Activated T-cell treated with anti-CD3 and anti-CD28 coated beads, Interleukin-2, amount 50 U/mL, for 4 hours (primary cell): ENCODE results near the gene C4A. TPM values are rescaled to one million over a fixed set of nuclear protein-coding genes. Genes with fewer than 3 reads are reported as not detected.
A peak's percentile ranks its signal among the peaks of the same experiment; 100 is the strongest.
"Not testable (repeated sequence)": the region's sequence is repeated elsewhere in the genome, so short reads cannot be mapped to it uniquely, and the experiment has no call there.

ENCODE experiments used
- ATAC-seq, 2 donors: fragments of 200-7000 bp; cut with Tn5 transposase; one replicate each; pipeline ENCODE4 v1.10.0; 2021
- DNase-seq: peaks from one replicate; pipeline ENCODE4 v3.0.0-alpha.2; 2020
- H3K27me3 Mint-ChIP-seq: one replicate; pipeline ENCODE4 v1.8.0; 2021; ENCODE audit warnings: low read depth, mixed read lengths
- H3K36me3 Mint-ChIP-seq: one replicate; pipeline ENCODE4 v1.8.0; 2022; ENCODE audit warnings: mixed read lengths; ENCODE audit not compliant: insufficient read depth
- H3K4me1 Mint-ChIP-seq: one replicate; pipeline ENCODE4 v1.8.0; 2021; ENCODE audit warnings: low read depth, mixed read lengths
- H3K4me3 Mint-ChIP-seq: one replicate; pipeline ENCODE4 v1.8.0; 2021; ENCODE audit warnings: mild to moderate bottlenecking, moderate library complexity, mixed read lengths
- H3K9me3 Mint-ChIP-seq: one replicate; pipeline ENCODE4 v1.8.0; 2021; ENCODE audit warnings: mixed read lengths
- total RNA-seq, 3 donors: library from RNA; stranded (reverse); gene quantifications; one replicate each; pipeline ENCODE4 v1.2.1, GENCODE V29; 2021

C4A gene
- total RNA-seq, 3 donors from 2014 or later = 4.3 to 5.9 (median 5.3) TPM

DNA sequence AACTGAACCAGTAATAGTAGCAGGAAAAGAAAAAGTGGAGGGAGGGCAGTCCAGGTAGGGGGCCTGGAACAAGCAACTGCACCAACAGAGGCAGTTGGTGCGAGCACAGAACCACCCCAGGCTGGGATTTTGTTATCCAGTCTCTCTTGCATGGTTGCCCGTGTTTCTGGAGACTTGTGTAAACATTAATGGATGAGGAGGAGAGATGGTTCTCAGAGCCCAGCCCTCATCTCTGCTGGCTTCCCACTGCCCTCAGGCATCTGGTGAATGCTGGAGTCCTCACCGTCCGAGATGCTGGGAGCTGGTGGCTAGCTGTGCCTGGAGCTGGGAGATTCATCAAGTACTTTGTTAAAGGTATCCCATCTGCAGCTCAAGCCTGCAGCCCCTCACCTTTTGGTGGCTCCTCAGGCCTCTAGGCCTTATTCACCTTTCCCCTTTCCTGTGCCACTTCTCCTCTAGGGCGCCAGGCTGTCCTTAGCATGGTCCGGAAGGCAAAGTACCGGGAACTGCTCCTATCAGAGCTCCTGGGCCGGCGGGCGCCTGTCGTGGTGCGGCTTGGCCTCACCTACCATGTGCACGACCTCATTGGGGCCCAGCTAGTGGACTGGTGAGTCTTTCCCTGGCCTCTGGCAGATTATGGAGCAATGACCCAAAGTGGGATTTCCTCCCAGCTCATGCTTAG lies 1.5 kb upstream of the C4A start:
- not testable (repeated sequence) for H3K4me1 Mint-ChIP-seq, H3K27me3 Mint-ChIP-seq, ATAC-seq, H3K4me3 Mint-ChIP-seq, H3K9me3 Mint-ChIP-seq, H3K36me3 Mint-ChIP-seq, DNase-seq

DNA sequence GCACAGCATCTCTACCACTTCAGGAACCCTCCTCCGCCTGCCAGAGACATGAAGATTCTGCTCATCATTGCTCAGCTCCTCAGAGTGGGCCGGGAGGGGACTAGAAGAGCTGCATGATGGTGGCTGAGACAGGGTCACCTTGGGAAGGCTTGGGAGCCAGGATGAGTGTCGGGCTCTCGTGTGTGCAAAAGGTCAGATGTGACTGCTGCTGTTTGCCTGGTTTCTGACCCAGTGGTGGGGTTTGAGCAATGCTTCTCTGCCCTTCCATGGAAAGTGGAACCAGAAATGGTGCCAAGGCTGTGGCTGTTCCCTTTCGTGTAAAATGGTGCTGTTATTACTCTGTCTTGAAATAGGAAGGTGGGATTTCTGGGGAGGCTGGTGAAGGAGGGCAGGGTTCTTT lies 859 bp upstream of the C4A start:
- H3K4me3 Mint-ChIP-seq, ATAC-seq, H3K9me3 Mint-ChIP-seq, DNase-seq, H3K36me3 Mint-ChIP-seq, H3K27me3 Mint-ChIP-seq, H3K4me1 Mint-ChIP-seq: not testable (repeated sequence)

DNA sequence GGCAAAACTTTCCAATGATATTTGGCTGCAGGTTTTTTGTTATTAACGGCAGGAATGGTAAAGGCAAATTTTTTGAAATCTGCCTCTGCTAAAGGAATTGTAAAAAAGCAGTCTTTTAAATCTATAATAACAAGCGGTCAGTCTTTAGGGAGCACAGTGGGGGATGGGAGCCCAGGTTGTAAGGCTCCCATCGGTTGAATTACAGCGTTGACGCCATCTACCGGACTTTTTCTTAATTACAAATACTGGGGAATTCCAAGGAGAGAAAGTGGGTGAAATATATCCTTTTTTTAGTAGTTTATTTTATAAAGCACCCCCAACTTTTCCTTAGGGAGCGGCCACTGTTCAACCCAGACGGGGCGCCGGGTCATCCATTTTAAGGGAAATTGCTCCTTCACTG lies 7.5 kb downstream of the C4A start:
- not testable (repeated sequence) for H3K27me3 Mint-ChIP-seq, H3K9me3 Mint-ChIP-seq, DNase-seq, ATAC-seq, H3K4me1 Mint-ChIP-seq, H3K4me3 Mint-ChIP-seq, H3K36me3 Mint-ChIP-seq

DNA sequence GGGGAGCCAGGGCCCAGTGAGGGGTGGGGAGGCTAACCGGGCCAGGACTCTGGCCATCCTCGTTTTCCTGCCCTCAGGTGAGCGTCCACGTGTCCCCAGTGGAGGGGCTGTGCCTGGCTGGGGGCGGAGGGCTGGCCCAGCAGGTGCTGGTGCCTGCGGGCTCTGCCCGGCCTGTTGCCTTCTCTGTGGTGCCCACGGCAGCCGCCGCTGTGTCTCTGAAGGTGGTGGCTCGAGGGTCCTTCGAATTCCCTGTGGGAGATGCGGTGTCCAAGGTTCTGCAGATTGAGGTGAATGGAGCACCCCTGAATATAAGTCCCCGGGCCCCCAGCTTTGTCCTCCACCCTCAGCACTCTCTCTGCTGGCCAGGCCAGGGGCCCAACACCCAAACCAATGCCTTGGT lies 12.6 kb downstream of the C4A start:
- not testable (repeated sequence) for DNase-seq, H3K4me1 Mint-ChIP-seq

DNA sequence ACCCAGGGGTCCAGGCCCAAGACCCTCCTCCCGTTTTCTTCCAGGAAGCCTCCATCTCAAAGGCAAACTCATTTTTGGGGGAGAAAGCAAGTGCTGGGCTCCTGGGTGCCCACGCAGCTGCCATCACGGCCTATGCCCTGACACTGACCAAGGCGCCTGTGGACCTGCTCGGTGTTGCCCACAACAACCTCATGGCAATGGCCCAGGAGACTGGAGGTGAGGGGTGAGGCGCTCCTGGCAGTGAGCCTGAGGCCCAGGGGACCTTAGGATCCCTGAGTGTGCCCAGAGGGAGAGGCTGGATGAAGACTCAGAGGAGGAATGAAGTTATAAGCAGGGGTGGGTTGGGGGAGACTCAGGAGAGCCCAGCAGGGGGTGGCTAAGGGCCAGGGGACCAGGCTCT lies 14.5 kb downstream of the C4A start:
- H3K9me3 Mint-ChIP-seq, H3K36me3 Mint-ChIP-seq, H3K4me3 Mint-ChIP-seq, H3K4me1 Mint-ChIP-seq, H3K27me3 Mint-ChIP-seq, ATAC-seq, DNase-seq: not testable (repeated sequence)

More for the DNA sequence above, 12.6 kb downstream of the C4A start:
- not testable (repeated sequence) for H3K36me3 Mint-ChIP-seq, H3K9me3 Mint-ChIP-seq, H3K4me3 Mint-ChIP-seq, ATAC-seq, H3K27me3 Mint-ChIP-seq

DNA sequence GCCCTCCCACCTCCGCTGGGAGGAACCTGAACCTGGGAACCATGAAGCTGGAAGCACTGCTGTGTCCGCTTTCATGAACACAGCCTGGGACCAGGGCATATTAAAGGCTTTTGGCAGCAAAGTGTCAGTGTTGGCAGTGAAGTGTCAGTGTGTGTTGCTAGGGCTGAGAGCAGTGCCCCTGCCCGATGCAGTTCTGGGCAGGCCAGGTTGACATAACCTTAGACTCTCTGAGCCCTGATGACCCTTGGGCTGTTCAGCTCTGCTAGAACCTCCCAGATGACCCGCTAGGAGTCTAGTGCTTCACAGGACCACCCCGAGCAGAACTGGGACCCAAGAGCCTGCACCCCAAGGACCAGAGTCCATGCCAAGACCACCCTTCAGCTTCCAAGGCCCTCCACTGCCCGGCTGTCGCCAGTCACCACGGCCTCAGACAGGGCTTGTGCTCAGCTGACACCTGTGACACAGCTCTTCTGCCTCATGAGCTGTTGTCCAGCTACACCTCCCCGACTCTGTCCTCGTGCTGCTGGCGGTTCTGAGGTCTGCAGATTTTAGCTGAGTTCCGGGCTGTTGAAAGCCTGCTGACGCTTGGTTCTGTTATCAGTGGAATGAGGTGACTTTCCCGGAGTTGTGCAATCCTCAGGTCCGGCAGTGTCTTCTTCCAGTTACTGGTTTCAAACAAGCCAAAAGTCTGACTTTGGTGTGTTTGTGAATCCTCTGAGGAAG lies 20.9 kb downstream of the C4A start:
- H3K9me3 Mint-ChIP-seq, H3K27me3 Mint-ChIP-seq: not testable (repeated sequence)

DNA sequence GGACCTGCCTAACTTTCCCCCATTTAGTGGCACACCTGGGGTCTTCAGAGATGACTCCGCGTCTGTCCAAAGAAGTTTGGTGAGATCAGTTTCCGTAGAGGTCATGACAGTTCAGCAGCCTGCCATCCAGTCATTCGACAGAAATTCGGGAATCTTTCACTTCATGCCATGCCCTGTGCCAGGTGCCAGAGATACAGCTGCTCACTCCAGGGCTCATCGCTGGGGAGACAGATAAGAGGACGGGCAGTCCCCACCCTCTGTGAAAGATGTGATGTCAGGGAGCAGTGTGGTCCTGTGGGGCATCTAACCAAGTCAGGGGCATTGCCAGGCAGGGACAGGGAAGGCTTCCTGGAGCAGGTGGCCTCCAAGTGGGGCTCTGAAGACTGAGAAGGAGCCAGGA lies 21.4 kb downstream of the C4A start:
- H3K4me3 Mint-ChIP-seq, H3K36me3 Mint-ChIP-seq, ATAC-seq, H3K27me3 Mint-ChIP-seq, H3K9me3 Mint-ChIP-seq, DNase-seq, H3K4me1 Mint-ChIP-seq: not testable (repeated sequence)

More for the DNA sequence above, 20.9 kb downstream of the C4A start:
- ATAC-seq, H3K4me3 Mint-ChIP-seq, H3K36me3 Mint-ChIP-seq, H3K4me1 Mint-ChIP-seq, DNase-seq: not testable (repeated sequence)

DNA sequence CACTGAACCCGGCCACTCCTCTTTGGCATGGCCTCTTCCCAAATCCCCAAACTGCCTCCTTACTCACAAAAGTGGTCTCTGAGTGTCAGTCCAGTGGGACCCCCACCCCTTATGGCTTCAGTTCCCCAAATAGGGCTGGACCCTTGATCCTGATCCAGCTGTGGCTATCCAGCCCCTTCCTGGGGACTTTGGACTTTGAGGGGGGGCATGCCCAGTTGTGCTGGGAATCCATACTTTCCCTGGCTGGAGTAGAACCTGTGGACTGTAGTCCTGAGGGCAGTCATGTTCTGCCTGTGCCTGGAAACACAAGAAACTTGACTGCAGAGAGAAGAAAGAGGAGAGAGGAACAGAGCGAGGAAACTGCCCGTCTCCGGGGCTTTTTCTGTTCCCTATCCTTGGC lies 22.5 kb downstream of the C4A start:
- not testable (repeated sequence) for DNase-seq

DNA sequence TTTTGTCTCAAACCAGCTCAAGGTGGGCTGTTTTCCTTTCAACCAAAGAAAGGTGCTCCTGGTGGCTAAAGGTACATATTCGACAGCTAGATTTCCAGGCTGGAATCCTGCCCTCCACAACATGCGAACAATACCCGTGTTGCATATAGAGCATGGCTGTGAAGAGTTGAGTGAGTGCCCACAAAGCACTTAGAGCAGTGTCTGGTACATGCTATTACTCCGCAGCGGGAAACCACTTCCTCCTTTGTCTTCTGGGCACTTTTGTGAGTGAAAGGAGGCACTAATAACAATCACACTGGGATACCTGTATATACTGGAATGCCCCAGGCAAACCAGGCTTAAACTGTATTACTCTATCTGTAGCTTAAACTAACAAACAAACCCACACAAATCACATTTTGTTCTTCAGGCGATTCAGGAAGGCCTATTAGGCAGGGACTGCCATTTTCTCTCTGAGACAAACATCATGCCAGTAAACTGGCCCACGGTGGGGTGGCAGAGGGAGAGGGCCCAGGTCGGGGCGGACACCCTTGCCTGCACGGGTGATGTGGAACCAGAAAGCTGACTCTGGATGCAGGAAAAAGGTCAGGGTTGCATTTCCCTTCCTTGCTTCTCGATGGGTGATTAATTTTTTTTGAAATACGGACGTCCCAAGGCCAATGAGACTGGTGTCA lies 23.1 kb downstream of the C4A start:
- DNase-seq, H3K36me3 Mint-ChIP-seq, H3K4me3 Mint-ChIP-seq, H3K4me1 Mint-ChIP-seq, H3K27me3 Mint-ChIP-seq, H3K9me3 Mint-ChIP-seq: not testable (repeated sequence)
- peak; percentile 63 to 72 for ATAC-seq

More for the DNA sequence above, 22.5 kb downstream of the C4A start:
- ATAC-seq, H3K27me3 Mint-ChIP-seq, H3K4me1 Mint-ChIP-seq, H3K9me3 Mint-ChIP-seq, H3K4me3 Mint-ChIP-seq, H3K36me3 Mint-ChIP-seq: not testable (repeated sequence)

DNA sequence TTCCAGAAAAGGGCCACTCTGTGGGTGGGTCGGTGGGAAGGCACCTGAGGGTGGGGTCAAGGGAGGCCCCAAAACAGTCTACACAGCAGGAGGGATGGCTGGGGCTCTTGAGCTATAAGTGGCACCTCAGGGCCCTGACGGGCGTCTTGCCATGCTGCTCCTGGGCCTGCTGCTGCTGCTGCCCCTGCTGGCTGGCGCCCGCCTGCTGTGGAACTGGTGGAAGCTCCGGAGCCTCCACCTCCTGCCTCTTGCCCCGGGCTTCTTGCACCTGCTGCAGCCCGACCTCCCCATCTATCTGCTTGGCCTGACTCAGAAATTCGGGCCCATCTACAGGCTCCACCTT lies 23.7 kb downstream of the C4A start:
- not testable (repeated sequence) for H3K27me3 Mint-ChIP-seq, ATAC-seq, H3K36me3 Mint-ChIP-seq, H3K4me3 Mint-ChIP-seq, H3K9me3 Mint-ChIP-seq, H3K4me1 Mint-ChIP-seq, DNase-seq

DNA sequence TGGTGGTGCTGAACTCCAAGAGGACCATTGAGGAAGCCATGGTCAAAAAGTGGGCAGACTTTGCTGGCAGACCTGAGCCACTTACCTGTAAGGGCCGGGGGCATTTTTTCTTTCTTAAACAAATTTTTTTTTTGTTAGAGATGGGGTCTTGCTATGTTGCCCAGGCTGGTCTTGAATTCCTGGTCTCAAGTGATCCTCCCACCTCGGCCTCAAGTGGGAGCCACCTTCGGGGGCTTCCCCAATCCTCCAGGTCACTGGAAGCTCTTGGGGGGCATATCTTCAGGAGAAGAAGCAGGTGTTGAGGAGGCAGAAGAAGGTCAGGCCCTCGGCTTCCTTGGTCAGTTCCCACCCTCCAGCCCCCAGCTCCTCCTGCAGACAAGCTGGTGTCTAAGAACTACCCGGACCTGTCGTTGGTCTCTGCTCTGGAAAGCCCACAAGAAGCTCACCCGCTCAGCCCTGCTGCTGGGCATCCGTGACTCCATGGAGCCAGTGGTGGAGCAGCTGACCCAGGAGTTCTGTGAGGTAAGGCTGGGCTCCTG lies 24.2 kb downstream of the C4A start:
- H3K9me3 Mint-ChIP-seq, H3K36me3 Mint-ChIP-seq, DNase-seq, H3K27me3 Mint-ChIP-seq, H3K4me1 Mint-ChIP-seq, H3K4me3 Mint-ChIP-seq, ATAC-seq: not testable (repeated sequence)

DNA sequence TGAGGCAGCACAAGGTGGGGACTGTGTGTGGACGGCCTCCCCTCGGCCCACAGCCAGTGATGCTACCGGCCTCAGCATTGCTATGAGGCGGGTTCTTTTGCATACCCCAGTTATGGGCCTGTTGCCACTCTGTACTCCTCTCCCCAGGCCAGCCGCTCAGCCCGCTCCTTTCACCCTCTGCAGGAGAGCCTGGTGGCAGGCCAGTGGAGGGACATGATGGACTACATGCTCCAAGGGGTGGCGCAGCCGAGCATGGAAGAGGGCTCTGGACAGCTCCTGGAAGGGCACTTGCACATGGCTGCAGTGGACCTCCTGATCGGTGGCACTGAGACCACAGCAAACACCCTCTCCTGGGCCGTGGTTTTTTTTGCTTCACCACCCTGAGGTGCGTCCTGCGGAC lies 25.2 kb downstream of the C4A start:
- H3K4me3 Mint-ChIP-seq, H3K9me3 Mint-ChIP-seq, H3K27me3 Mint-ChIP-seq, H3K36me3 Mint-ChIP-seq, ATAC-seq, DNase-seq, H3K4me1 Mint-ChIP-seq: not testable (repeated sequence)

DNA sequence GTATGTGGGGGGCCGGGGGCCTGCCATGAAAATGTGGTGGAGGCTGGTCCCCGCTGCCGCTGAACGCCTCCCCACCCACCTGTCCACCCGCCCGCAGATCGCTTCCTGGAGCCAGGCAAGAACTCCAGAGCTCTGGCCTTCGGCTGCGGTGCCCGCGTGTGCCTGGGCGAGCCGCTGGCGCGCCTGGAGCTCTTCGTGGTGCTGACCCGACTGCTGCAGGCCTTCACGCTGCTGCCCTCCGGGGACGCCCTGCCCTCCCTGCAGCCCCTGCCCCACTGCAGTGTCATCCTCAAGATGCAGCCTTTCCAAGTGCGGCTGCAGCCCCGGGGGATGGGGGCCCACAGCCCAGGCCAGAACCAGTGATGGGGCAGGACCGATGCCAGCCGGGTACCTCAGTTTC lies 26.2 kb downstream of the C4A start:
- H3K27me3 Mint-ChIP-seq, H3K9me3 Mint-ChIP-seq, H3K4me3 Mint-ChIP-seq, ATAC-seq, DNase-seq, H3K36me3 Mint-ChIP-seq, H3K4me1 Mint-ChIP-seq: not testable (repeated sequence)

DNA sequence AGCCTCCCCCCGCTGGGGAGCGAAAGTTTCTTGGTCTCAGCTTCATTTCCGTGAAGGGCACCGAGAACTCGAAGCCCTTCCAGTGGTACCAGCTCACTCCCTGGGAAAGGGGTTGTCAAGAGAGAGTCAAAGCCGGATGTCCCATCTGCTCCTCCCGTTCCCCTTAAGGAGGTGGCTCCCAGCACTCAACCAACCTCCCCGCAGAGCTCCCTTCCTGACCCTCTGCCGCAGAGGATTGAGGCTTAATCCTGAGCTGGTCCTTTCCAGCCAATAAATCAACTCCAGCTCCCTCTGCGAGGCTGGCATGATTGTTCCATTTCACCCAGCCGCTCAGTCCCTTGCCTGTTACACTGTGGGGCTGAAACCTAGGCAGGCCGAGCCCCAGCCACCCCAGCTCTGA lies 26.8 kb downstream of the C4A start:
- not testable (repeated sequence) for H3K9me3 Mint-ChIP-seq, H3K27me3 Mint-ChIP-seq, H3K36me3 Mint-ChIP-seq, H3K4me1 Mint-ChIP-seq, DNase-seq, H3K4me3 Mint-ChIP-seq, ATAC-seq

DNA sequence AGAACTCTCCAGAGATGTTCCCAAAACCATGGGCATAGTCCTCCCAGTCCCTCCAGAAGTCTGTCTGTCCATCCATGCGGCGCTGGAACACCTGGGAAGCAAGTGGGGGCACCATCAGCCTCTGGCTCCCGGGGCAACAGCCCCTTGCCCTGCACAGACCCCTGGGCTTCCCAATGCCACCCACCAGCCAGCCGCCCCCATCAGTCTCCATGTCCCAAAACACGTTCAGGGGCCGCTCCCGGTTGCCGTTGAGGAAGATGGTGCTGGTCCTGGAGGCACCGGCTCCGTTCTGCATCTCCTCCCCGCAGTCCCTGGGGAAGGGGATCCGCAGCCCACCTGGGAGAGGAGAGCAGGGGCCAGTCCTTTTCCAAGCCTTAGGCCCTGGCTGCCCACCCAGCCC lies 27.7 kb downstream of the C4A start:
- H3K27me3 Mint-ChIP-seq, H3K36me3 Mint-ChIP-seq, DNase-seq, ATAC-seq, H3K4me1 Mint-ChIP-seq, H3K4me3 Mint-ChIP-seq, H3K9me3 Mint-ChIP-seq: not testable (repeated sequence)
